ENCODE data around the gene TTC16. TPM values are rescaled to one million over a fixed set of nuclear protein-coding genes. Genes with fewer than 3 reads are reported as not detected.

The TTC16 gene
- total and polyA plus RNA-seq, 4 donors, result 1.5 to 5.6 (median 2.7) TPM

GRCh38 chr9:127728808-127729207 is 12.9 kb downstream of the TTC16 start:
- peaks cover 0 to 9% (median 4%) of the 10 kb centered on the region in 5 donors for H3K4me1 ChIP-seq (ENCODE audit: control insufficient read depth in 5 of 5, insufficient read depth in 5 of 5, low read length in 5 of 5)
- WGBS, 2 donors, result 88 to 89% methylated on average over 8 of the region's 8 CpGs
- no peak overlapping the region for H3K4me3 ChIP-seq
- no peak overlapping the region for H3K9ac ChIP-seq (ENCODE audit: insufficient read depth in 1 of 2, low read length in 2 of 2)
- no peak for DNase-seq
- H3K27ac ChIP-seq (ENCODE audit: low read depth in 1 of 2, low read length in 1 of 2), result no peak overlapping the region
- no peaks in the 10 kb centered on the region for H3K9me3 ChIP-seq (ENCODE audit: control insufficient read depth in 4 of 4, insufficient read depth in 3 of 4, low read length in 3 of 4)
- H3K36me3 ChIP-seq (ENCODE audit: control insufficient read depth in 4 of 4, insufficient read depth in 4 of 4, low read length in 4 of 4), result peaks cover 0 to 17% (median 5%) of the 10 kb centered on the region in 4 donors
- ATAC-seq (ENCODE audit: insufficient read depth, low FRiP score), result no peak
- no peak for TF ChIP-seq CTCF (IDR thresholded peaks at IDR 0.05; ENCODE audit: control extremely low read depth, extremely low read depth)
- H3K27me3 ChIP-seq (ENCODE audit: control insufficient read depth in 3 of 3, insufficient read depth in 3 of 3, low read length in 2 of 3), result no peaks in the 10 kb centered on the region

GRCh38 chr9:127729522-127730256 is 13.8 kb downstream of the TTC16 start:
- TF ChIP-seq CTCF (IDR thresholded peaks at IDR 0.05; ENCODE audit: control extremely low read depth, extremely low read depth), result no peak
- H3K9me3 ChIP-seq (ENCODE audit: control insufficient read depth in 4 of 4, insufficient read depth in 3 of 4, low read length in 3 of 4), result no peaks in the 10 kb centered on the region
- no peak for DNase-seq
- H3K27me3 ChIP-seq (ENCODE audit: control insufficient read depth in 3 of 3, insufficient read depth in 3 of 3, low read length in 2 of 3), result no peaks in the 10 kb centered on the region
- H3K4me3 ChIP-seq, result no peak overlapping the region
- H3K36me3 ChIP-seq (ENCODE audit: control insufficient read depth in 4 of 4, insufficient read depth in 4 of 4, low read length in 4 of 4), result peaks cover 0 to 17% (median 5%) of the 10 kb centered on the region in 4 donors
- H3K27ac ChIP-seq (ENCODE audit: low read depth in 1 of 2, low read length in 1 of 2), result no peak overlapping the region
- no peak for ATAC-seq (ENCODE audit: insufficient read depth, low FRiP score)
- H3K4me1 ChIP-seq (ENCODE audit: control insufficient read depth in 5 of 5, insufficient read depth in 5 of 5, low read length in 5 of 5), result peaks cover 0 to 8% (median 2%) of the 10 kb centered on the region in 5 donors
- no peak overlapping the region for H3K9ac ChIP-seq (ENCODE audit: insufficient read depth in 1 of 2, low read length in 2 of 2)
- WGBS, 2 donors, result 91 to 93% methylated on average over 18 of the region's 18 CpGs

GRCh38 chr9:127730262-127730661 is 14.4 kb downstream of the TTC16 start:
- no peak for TF ChIP-seq CTCF (IDR thresholded peaks at IDR 0.05; ENCODE audit: control extremely low read depth, extremely low read depth)
- no peak for ATAC-seq (ENCODE audit: insufficient read depth, low FRiP score)
- 91 to 92% methylated on average over 9 of the region's 9 CpGs for WGBS, 2 donors
- Histone ChIP-seq H3K4me1 (ENCODE audit: control insufficient read depth in 5 of 5, insufficient read depth in 5 of 5, low read length in 5 of 5) (peaks cover 0 to 8% (median 2%) of the 10 kb centered on the region in 5 donors), H3K4me3 (no peak overlapping the region), H3K9me3 (ENCODE audit: control insufficient read depth in 4 of 4, insufficient read depth in 3 of 4, low read length in 3 of 4) (no peaks in the 10 kb centered on the region), H3K27me3 (ENCODE audit: control insufficient read depth in 3 of 3, insufficient read depth in 3 of 3, low read length in 2 of 3) (no peaks in the 10 kb centered on the region), H3K9ac (ENCODE audit: insufficient read depth in 1 of 2, low read length in 2 of 2) (no peak overlapping the region), H3K27ac (ENCODE audit: low read depth in 1 of 2, low read length in 1 of 2) (no peak overlapping the region), H3K36me3 (ENCODE audit: control insufficient read depth in 4 of 4, insufficient read depth in 4 of 4, low read length in 4 of 4) (peaks cover 0 to 17% (median 5%) of the 10 kb centered on the region in 4 donors)
- DNase-seq, result no peak
